GM21825 (cell line): Measurements from ENCODE around the gene S100A2.

Experiments used
- ATAC-seq: cut with Tn5 transposase; IDR thresholded peaks from one replicate; pipeline ENCODE4 v1.9.1; 2021; ENCODE audit warnings: mild to moderate bottlenecking, moderate library complexity; ENCODE audit not compliant: unreplicated experiment

The S100A2 gene

GRCh38 chr1:153565529-153566374 is at the start of gene S100A2:
Gene S100A2 (minus strand): TSS chr1:153565844. CDS start chr1:153563877, 1,967 bp downstream.
- ATAC-seq: peak; percentile 46

GRCh38 chr1:153615406-153615805 is 49.8 kb upstream of the S100A2 start:
- no peak for ATAC-seq

DNA sequence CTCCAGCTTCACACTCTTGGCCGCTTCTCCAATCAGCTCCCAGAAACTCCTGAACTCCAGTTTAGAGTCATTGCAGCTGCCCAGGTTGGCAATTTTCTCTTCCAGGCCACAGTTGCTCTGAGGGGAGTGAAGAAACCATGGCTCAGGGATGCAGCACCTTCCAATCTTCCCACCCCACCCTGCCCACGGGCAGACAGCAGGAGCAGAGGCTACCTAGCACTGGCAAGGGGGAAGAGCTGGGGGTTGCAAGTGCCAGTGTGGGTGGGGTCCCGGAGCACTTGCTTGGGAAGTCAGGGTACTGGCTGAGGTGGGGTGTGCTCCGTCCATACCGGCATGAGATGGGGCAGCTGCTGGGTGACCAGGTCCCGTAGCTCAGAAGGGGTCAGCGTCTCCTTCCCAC is 49.3 kb upstream of the S100A2 start:
- no peak for ATAC-seq

DNA sequence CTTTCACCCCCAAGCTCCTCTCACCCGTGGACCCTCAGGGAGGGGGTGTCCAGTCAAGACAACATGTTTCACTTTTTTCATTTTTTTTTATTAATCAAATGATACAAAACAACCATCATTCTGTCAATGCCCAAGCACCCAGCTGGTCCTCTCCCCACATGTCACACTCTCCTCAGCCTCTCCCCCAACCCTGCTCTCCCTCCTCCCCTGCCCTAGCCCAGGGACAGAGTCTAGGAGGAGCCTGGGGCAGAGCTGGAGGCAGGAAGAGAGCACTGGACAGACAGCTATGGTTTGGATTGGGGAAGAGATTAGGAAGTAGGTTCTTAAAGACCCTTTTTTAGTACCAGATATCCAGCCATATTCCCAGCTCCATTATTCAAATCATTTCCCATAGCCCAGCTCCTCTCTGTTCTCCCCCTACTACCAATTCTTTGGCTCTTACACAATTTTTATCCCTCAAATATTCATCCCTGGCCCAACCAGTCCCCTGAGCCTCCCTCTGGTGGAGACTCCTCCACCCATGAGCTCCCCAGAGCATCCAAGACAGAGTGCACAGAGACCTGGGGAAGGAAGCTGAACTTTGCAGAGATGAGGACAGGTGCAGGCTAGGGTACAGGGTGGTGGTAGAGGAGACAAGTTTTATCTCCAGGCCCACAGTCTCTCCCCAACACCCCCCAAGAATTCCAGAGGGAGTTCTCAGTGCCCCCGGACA is 48.7 kb upstream of the S100A2 start:
- no peak for ATAC-seq

- ATAC-seq: no peak
Observed at GRCh38 chr1:153613406-153613805, 47.8 kb upstream of the S100A2 start.

GRCh38 chr1:153612755-153613331 is 47.2 kb upstream of the S100A2 start, which contains the start of gene S100A16:
Gene S100A16 (minus strand): TSS chr1:153613137. CDS start chr1:153608151, 4,986 bp downstream.
- ATAC-seq: no peak

DNA sequence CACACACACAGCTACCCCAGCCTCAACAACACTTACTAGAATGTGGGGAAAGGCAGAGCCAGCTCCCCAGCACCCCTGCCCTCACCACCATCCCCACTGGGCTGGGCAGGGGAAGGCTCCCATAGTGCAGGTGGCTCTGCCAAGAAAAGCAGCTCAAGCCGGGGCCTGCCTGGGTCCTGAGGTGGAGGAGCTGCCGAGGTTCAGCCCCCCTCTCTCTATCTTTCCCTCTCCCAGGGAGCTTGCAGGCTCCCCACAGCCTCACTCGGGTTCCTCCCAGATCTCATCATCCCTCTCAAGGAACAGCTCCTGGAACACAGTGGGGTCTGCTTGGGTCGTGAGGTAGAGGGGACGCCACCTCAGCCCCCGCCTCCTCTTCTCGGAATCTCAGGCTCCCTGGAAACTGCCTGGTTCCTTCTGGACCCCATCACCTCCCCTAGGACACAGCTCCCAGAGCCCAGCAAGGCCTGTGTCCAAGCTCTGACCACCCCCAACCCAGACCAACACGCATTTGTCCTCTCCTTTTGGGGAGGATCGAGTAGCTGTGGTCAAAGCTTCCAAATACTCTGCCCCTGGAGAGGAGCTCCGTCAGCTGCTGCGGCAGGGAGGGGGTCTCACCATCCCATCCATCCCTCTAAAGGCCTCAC is 46.6 kb upstream of the S100A2 start:
- no peak for ATAC-seq

DNA sequence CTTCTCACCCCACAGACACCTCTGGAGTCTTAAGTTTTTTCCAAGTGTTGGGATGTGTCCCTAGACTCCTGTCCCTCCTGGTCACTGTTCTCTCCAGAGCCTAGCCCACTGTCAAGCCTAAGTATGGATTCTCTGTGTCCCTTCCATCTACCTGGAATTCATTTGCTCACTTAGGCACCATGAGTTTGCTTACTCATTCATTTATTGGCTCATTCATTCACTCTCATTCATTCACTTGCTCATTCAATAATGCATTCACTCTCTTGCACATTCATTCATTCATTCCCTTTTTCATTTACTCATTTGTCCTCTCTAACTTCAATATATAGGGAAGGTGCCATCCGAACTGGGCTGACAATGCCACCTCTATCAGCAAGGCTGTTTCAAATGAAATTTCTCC is 45.7 kb upstream of the S100A2 start:
- ATAC-seq: no peak

DNA sequence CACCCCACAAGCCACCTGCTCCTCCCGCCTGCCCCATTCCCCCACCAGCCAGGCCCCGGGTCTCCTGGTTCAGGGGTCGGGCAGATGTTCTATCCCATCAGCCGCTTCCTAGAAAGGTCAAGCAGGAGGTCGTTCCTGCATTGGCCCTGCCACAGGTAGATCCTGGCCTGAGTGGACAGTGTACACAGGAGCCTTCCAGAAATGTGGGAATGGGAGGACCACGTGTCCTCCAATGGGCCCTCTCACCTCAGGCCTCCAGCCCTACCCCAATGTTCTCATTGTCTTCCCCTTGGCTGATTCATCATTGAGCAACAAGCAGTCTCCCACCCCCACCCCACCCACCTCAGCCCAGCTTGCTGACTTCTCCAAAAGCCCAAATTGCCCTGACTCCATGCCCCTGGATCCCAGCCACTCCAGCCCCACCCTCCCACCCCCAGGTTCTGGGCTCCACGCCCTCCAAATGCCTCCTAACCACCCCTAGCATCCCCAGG is 45.2 kb upstream of the S100A2 start:
- ATAC-seq: no peak

- no peak for ATAC-seq
Observed at GRCh38 chr1:153610334-153610733, 44.7 kb upstream of the S100A2 start.

DNA sequence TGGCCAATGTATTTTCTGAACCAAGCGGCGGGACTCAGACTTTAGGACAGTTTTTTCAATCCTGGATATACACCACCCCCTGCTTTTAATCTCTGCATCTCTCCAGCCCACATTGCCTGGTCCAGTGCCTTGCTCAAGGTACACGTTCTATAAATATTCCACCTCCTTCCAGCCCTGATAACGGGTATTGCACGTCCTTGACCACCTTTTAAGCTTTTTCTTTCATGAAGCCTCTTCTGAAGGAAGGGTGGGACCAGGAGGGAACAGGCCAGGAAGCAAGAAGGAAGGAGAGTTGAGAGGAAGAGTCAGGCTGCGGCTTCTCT is 43.9 kb upstream of the S100A2 start:
- no peak for ATAC-seq

- no peak for ATAC-seq
Observed at GRCh38 chr1:153608742-153609584, 43.3 kb upstream of the S100A2 start.

GRCh38 chr1:153608089-153608682 is 42.5 kb upstream of the S100A2 start:
- ATAC-seq: no peak

DNA sequence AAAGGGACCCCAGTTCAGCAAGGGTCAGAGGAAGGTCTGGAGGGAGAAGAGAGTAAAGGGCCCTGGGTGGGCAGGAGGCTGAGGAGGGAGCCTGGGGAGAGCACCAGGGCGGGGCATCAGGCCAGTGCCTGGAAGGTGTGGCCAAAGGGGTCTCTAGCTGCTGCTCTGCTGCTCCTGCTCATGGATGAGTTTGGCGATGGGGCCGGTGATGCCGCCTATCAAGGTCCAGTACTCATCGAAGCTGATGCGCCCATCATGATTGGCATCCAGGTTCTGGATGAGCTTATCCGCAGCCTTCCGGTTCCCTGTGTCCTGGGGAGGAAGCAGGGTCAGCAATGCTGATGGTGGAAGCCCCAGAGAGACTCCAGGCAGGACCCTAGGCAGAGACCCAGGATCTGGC is 41.7 kb upstream of the S100A2 start:
- no peak for ATAC-seq

- no peak for ATAC-seq
Observed at GRCh38 chr1:153606194-153606593, 40.5 kb upstream of the S100A2 start.

GRCh38 chr1:153602749-153603148 is 37.1 kb upstream of the S100A2 start:
- ATAC-seq: no peak

DNA sequence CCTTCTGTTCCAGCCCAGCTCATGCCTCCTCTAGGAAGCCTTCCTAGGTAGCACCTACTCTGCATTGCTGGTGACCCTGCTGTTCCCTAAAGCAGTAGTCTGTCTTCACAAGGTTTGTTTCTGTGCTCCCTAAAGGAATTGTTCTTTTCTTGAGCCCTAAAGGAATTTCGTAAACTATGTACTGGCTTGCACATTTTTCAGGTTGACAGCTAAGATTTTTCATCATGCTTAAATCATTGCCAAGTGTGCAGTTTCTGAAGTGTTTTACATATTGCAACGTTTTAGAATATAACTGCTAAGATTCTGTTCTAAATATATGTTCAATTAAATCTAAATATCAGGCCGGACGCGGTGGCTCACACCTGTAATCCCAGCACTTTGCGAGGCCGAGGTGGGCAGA is 34.2 kb upstream of the S100A2 start:
- no peak for ATAC-seq

DNA sequence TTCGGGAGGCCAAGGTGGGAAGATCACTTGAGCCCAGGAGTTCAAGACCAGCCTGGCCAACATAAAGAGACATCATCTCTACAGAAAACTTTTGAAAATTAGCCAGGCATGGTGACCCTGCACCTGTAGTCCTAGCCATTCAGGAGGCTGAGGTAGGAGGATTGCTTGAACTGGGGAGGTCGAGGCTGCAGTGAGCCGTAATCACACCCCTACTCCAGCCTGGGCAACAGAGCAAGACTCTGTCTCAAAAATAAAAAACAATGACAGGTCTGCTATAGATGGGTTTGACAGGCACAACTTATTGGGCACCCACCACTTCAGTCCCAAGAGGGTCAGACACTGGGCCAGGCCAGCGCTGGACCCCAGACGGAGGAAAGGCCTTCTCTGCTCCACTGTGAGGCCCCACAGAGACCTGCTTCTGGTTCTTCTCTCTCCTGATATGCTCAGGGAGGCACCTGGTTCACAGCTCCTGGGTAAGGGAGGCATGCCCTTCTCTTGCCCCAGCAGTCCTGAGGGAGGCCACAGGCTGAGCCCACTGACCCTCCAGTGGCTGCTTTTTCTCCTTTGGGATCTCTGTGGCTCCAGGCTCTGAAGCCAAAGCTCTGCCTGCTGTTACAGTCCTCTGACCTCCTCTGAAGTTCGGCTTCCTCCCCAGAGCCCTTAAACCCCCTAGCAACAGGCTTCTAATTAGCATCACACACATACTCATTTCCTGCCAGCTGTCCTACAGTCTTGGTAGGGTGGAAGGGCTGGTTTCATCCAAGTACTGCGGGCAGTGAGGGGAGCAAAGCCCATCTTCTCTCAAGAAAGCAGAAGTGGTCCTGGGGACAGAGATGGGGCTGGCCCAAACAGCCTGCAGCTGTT is 32.9 kb upstream of the S100A2 start:
- peak; percentile 98 for ATAC-seq

DNA sequence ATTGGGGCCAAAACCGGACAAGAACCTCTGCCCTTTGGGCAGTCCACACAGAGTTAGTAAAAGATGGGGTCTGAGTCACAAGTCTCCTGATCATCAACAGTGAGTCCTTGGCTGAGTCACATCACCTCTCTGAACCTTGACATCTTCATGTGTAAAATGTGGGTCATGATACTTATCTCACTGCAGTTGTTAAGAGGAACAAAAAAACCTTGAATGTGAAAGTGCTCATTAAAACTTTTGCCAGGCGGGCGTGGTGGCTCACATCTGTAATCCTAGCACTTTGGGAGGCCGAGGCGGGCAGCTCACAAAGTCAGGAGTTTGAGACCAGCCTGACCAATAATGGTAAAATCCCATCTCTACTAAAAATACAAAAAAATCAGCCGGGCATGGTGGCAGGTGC is 31.6 kb upstream of the S100A2 start:
- no peak for ATAC-seq
